Measurements from ENCODE around the gene TJP2.

Gene TJP2

DNA sequence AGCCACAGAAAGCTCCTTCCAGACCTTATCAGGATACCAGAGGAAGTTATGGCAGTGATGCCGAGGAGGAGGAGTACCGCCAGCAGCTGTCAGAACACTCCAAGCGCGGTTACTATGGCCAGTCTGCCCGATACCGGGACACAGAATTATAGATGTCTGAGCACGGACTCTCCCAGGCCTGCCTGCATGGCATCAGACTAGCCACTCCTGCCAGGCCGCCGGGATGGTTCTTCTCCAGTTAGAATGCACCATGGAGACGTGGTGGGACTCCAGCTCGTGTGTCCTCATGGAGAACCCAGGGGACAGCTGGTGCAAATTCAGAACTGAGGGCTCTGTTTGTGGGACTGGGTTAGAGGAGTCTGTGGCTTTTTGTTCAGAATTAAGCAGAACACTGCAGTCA, 80.1 kb downstream of the TJP2 start:
- TF ChIP-seq ZNF18 (tag by site-specific recombination; IDR thresholded peaks at IDR 0.05) (no peak), ZNF175 (tag by site-specific recombination; IDR thresholded peaks at IDR 0.05) (no peak), ZNF560 (tag by site-specific recombination; IDR thresholded peaks at IDR 0.05; ENCODE audit: borderline replicate concordance) (no peak), ZNF221 (tag by site-specific recombination; IDR thresholded peaks at IDR 0.05; ENCODE audit: borderline replicate concordance) (no peak), ZNF2 (tag by site-specific recombination; IDR thresholded peaks at IDR 0.05) (no peak), ZNF677 (tag by site-specific recombination; IDR thresholded peaks at IDR 0.05) (no peak), ZBTB44 (tag by site-specific recombination; IDR thresholded peaks at IDR 0.05) (no peak), ZNF266 (tag by site-specific recombination; IDR thresholded peaks at IDR 0.05; ENCODE audit: low read depth) (no peak), HOXD13 (CRISPR knock-in tag; IDR thresholded peaks at IDR 0.05; ENCODE audit: borderline replicate concordance) (no peak), ZNF391 (tag by site-specific recombination; IDR thresholded peaks at IDR 0.05; ENCODE audit: borderline replicate concordance, low read depth) (no peak), ZFP41 (tag by site-specific recombination; IDR thresholded peaks at IDR 0.05; ENCODE audit: borderline replicate concordance) (no peak), GFI1B (tag by site-specific recombination; IDR thresholded peaks at IDR 0.05) (no peak)
- TF ChIP-seq, protein P1, sequence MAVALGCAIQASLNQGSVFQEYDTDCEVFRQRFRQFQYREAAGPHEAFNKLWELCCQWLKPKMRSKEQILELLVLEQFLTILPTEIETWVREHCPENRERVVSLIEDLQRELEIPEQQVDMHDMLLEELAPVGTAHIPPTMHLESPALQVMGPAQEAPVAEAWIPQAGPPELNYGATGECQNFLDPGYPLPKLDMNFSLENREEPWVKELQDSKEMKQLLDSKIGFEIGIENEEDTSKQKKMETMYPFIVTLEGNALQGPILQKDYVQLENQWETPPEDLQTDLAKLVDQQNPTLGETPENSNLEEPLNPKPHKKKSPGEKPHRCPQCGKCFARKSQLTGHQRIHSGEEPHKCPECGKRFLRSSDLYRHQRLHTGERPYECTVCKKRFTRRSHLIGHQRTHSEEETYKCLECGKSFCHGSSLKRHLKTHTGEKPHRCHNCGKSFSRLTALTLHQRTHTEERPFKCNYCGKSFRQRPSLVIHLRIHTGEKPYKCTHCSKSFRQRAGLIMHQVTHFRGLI (tag by site-specific recombination; IDR thresholded peaks at IDR 0.05), result no peak
- TF ChIP-seq, protein P2, sequence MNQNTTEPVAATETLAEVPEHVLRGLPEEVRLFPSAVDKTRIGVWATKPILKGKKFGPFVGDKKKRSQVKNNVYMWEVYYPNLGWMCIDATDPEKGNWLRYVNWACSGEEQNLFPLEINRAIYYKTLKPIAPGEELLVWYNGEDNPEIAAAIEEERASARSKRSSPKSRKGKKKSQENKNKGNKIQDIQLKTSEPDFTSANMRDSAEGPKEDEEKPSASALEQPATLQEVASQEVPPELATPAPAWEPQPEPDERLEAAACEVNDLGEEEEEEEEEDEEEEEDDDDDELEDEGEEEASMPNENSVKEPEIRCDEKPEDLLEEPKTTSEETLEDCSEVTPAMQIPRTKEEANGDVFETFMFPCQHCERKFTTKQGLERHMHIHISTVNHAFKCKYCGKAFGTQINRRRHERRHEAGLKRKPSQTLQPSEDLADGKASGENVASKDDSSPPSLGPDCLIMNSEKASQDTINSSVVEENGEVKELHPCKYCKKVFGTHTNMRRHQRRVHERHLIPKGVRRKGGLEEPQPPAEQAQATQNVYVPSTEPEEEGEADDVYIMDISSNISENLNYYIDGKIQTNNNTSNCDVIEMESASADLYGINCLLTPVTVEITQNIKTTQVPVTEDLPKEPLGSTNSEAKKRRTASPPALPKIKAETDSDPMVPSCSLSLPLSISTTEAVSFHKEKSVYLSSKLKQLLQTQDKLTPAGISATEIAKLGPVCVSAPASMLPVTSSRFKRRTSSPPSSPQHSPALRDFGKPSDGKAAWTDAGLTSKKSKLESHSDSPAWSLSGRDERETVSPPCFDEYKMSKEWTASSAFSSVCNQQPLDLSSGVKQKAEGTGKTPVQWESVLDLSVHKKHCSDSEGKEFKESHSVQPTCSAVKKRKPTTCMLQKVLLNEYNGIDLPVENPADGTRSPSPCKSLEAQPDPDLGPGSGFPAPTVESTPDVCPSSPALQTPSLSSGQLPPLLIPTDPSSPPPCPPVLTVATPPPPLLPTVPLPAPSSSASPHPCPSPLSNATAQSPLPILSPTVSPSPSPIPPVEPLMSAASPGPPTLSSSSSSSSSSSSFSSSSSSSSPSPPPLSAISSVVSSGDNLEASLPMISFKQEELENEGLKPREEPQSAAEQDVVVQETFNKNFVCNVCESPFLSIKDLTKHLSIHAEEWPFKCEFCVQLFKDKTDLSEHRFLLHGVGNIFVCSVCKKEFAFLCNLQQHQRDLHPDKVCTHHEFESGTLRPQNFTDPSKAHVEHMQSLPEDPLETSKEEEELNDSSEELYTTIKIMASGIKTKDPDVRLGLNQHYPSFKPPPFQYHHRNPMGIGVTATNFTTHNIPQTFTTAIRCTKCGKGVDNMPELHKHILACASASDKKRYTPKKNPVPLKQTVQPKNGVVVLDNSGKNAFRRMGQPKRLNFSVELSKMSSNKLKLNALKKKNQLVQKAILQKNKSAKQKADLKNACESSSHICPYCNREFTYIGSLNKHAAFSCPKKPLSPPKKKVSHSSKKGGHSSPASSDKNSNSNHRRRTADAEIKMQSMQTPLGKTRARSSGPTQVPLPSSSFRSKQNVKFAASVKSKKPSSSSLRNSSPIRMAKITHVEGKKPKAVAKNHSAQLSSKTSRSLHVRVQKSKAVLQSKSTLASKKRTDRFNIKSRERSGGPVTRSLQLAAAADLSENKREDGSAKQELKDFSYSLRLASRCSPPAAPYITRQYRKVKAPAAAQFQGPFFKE (tag by site-specific recombination; IDR thresholded peaks at IDR 0.05; ENCODE audit: borderline replicate concordance), result no peak
- no peak overlapping the region for H3K4me3 ChIP-seq (ENCODE audit: low read depth, low read length)
- H3K4me1 ChIP-seq (ENCODE audit: control insufficient read depth, insufficient read depth, low read length), result no peaks in the 10 kb centered on the region
- H3K9me3 ChIP-seq (ENCODE audit: control insufficient read depth, insufficient read depth, low read depth, low read length), result no peaks in the 10 kb centered on the region
- H3K36me3 ChIP-seq (ENCODE audit: control insufficient read depth in 2 of 2, insufficient read depth in 1 of 2, low read length in 2 of 2), result peaks cover 0 to 47% of the 10 kb centered on the region in 2 experiments; a peak in 2 of 3 replicates
- POLR2A ChIA-PET, result no interaction called here
- CTCF ChIA-PET, result no interaction called here
- no peak overlapping the region for H3K27ac ChIP-seq (ENCODE audit: extremely low read depth, low read depth, low read length)

DNA sequence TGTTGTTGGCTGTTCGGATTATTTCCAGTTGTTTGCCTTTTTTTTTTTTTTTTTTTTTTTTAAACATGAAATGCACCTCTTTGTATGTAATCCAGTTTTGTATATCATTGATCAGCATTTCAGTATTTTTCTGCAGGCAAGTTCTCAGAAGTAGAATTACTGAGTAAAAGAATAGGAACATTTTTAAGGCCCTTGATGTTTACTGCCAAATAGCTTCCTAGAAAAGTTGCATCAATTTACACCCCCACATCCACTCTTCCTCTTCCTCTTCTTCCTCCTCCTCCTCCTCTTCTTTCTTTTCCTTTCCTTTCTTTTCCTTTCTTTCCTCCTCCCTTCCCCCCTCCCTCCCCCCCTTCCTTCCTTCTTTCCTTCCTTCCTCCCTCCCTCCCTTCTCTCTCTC, 81.5 kb downstream of the TJP2 start:
- Histone ChIP-seq H3K36me3 (ENCODE audit: control insufficient read depth in 2 of 2, insufficient read depth in 1 of 2, low read length in 2 of 2) (peaks cover 0 to 40% of the 10 kb centered on the region in 2 experiments; a peak in 2 of 3 replicates), H3K9me3 (ENCODE audit: control insufficient read depth, insufficient read depth, low read depth, low read length) (no peaks in the 10 kb centered on the region), H3K4me3 (ENCODE audit: low read depth, low read length) (no peak overlapping the region), H3K4me1 (ENCODE audit: control insufficient read depth, insufficient read depth, low read length) (no peaks in the 10 kb centered on the region), H3K27ac (ENCODE audit: extremely low read depth, low read depth, low read length) (no peak overlapping the region)
- CTCF ChIA-PET, result no interaction called here
- POLR2A ChIA-PET, result no interaction called here
- TF ChIP-seq GLIS2 (tag by site-specific recombination; IDR thresholded peaks at IDR 0.05) (no peak), ZNF157 (tag by site-specific recombination; IDR thresholded peaks at IDR 0.05) (no peak), ZNF558 (tag by site-specific recombination; IDR thresholded peaks at IDR 0.05) (no peak), ZNF132 (tag by site-specific recombination; IDR thresholded peaks at IDR 0.05; ENCODE audit: borderline replicate concordance) (no peak), ZNF785 (tag by site-specific recombination; IDR thresholded peaks at IDR 0.05) (no peak), GLI2 (tag by site-specific recombination; IDR thresholded peaks at IDR 0.05; ENCODE audit: borderline replicate concordance, low read depth) (no peak), ZNF391 (tag by site-specific recombination; IDR thresholded peaks at IDR 0.05; ENCODE audit: borderline replicate concordance, low read depth) (no peak), ZNF214 (tag by site-specific recombination; IDR thresholded peaks at IDR 0.05; ENCODE audit: borderline replicate concordance) (peak; percentile 87), KLF9 (tag by site-specific recombination; IDR thresholded peaks at IDR 0.05; ENCODE audit: low read depth) (no peak), ZNF23 (tag by site-specific recombination; IDR thresholded peaks at IDR 0.05; ENCODE audit: borderline replicate concordance) (no peak), ZNF585B (tag by site-specific recombination; IDR thresholded peaks at IDR 0.05) (no peak), ZNF366 (tag by site-specific recombination; conservative IDR thresholded peaks at IDR 0.05) (no peak), ZNF521 (tag by site-specific recombination; IDR thresholded peaks at IDR 0.05) (no peak)
